ENCODE measurements around the gene ZNF778. TPM values are rescaled to one million over a fixed set of nuclear protein-coding genes. Genes with fewer than 3 reads are reported as not detected.

Gene ZNF778
- total and polyA plus RNA-seq, 2 of the 13 experiments (the other 11 are each of a cell fraction or from before 2014, with no cell fraction given), result 3.8 to 7.2 TPM

GRCh38 chr16:89277641-89278341, 60.3 kb downstream of the ZNF778 start:
- TF ChIP-seq AGO2 (optimal IDR thresholded peaks at IDR 0.05; ENCODE audit: low read depth, low read length), result peak; percentile 81
- no peak for TF ChIP-seq ZNF343 (CRISPR knock-in tag; IDR thresholded peaks at IDR 0.05)
- no peak for TF ChIP-seq ZNF883 (CRISPR knock-in tag; IDR thresholded peaks at IDR 0.05; ENCODE audit: not compliant biosample characterization)
- no peak for TF ChIP-seq SRY (CRISPR knock-in tag; IDR thresholded peaks at IDR 0.05)
- TF ChIP-seq SAFB2 (CRISPR knock-in tag; IDR thresholded peaks at IDR 0.05; ENCODE audit: borderline replicate concordance, low read depth), result 0 out of 2 replicates have a peak, but pooled peaks have one; percentile 33
- peak; percentile 17; the same call in 1 of the 2 replicates for TF ChIP-seq ZNF501 (CRISPR knock-in tag; IDR thresholded peaks at IDR 0.05)
- TF ChIP-seq POLR2A (IDR thresholded peaks at IDR 0.05; ENCODE audit: insufficient read depth in 1 of 2, low read depth in 2 of 2, low read length in 2 of 2), result peak in 1 of 2 experiments; percentile 40; a peak in 2 of 4 replicates
- peak; percentile 95 for TF ChIP-seq RBM22 (optimal IDR thresholded peaks at IDR 0.05; ENCODE audit: low read length)
- CTCF ChIA-PET (ENCODE audit: low intra/inter-chr PET ratio, low total read pairs), result no interaction called here
- no peak overlapping the region for H3K27ac ChIP-seq (ENCODE audit: extremely low read length, insufficient read depth, low read length)
- no peaks in the 10 kb centered on the region for H3K4me1 ChIP-seq (ENCODE audit: insufficient read depth, low read length)
- BruUV-seq (replicated peaks), result no TSS peak
- intact Hi-C loops (cut with micrococcal nuclease; ENCODE audit: unreplicated experiment) (no loop called here), in situ Hi-C loops (cut with HindIII; ENCODE audit: extremely low pct_ligation_motif_present, low pct_unique_long_range_greater_than_20kb) (no loop called here)
- FAIRE-seq (no peak), ATAC-seq (peak; percentile 2; the same call in 2 of the 3 replicates), DNase-seq (ENCODE audit: low spot score) (no peak)
- POLR2A ChIA-PET, result no interaction called here
- H3K9ac ChIP-seq (ENCODE audit: insufficient read depth, low read depth, low read length), result no peak overlapping the region
- no peaks in the 10 kb centered on the region for H4K20me1 ChIP-seq (ENCODE audit: insufficient read depth, low read length)
- WGBS (ENCODE audit: low lambda C conversion rate), result 94% methylated on average over 31 of the region's 33 CpGs
- H3K4me2 ChIP-seq (ENCODE audit: low read depth, low read length), result no peak overlapping the region
- H2AFZ ChIP-seq (ENCODE audit: low read length), result no peak overlapping the region
- peaks cover 2% of the 10 kb centered on the region for H3K79me2 ChIP-seq (ENCODE audit: insufficient read depth, low read length)
- H3K9me3 ChIP-seq (ENCODE audit: low read length), result no peaks in the 10 kb centered on the region
- no peaks in the 10 kb centered on the region for H3K27me3 ChIP-seq (ENCODE audit: control insufficient read depth in 1 of 2, insufficient read depth in 2 of 2, low read length in 2 of 2)
- H3K4me3 ChIP-seq (replicated peaks in 1 of 3; ENCODE audit: insufficient read depth in 1 of 3, low read depth in 2 of 3, low read length in 3 of 3), result no peak overlapping the region
- H3K36me3 ChIP-seq (replicated peaks in 1 of 2; ENCODE audit: control insufficient read depth in 1 of 2, insufficient read depth in 2 of 2, low read length in 2 of 2), result peaks cover 47 to 78% of the 10 kb centered on the region in 2 experiments

Data from HepG2 (cell line).